ENCODE data around the gene SLC26A8.

The SLC26A8 gene

DNA sequence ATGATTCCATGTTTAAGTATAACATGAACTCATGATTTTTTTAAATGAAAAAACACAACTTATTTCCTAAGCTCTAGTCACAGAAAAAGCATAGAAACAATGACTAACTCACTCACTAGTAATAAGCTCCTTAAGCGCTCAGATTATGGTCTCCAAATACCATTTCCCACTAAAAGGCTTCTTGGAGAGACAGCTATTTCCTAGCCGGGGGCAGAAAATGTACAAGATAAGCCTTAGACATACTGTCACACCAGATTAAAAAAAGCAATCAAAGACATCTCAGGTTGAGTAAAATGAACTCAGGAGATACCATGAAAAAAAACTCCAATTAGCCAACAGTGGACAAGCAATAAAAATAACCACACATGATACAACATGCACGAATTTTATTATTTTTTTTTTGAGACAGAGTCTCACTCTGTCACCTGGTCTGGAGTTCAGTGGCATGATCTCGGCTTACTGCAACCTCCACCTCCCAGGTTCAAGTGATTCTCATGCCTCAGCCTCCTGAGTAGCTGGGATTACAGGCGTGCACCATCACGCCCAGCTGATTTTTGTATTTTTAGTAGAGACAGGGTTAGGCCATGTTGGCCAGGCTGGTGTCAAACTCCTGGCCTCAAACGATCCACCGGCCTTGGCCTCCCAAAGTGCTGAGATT is 118.5 kb downstream of the SLC26A8 start:
- TF ChIP-seq, protein P1, sequence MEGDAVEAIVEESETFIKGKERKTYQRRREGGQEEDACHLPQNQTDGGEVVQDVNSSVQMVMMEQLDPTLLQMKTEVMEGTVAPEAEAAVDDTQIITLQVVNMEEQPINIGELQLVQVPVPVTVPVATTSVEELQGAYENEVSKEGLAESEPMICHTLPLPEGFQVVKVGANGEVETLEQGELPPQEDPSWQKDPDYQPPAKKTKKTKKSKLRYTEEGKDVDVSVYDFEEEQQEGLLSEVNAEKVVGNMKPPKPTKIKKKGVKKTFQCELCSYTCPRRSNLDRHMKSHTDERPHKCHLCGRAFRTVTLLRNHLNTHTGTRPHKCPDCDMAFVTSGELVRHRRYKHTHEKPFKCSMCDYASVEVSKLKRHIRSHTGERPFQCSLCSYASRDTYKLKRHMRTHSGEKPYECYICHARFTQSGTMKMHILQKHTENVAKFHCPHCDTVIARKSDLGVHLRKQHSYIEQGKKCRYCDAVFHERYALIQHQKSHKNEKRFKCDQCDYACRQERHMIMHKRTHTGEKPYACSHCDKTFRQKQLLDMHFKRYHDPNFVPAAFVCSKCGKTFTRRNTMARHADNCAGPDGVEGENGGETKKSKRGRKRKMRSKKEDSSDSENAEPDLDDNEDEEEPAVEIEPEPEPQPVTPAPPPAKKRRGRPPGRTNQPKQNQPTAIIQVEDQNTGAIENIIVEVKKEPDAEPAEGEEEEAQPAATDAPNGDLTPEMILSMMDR (IDR thresholded peaks at IDR 0.05; ENCODE audit: insufficient read depth, low read depth, low read length, missing control alignments), result no peak
- no peak overlapping the region for H3K4me3 ChIP-seq (ENCODE audit: low read depth, low read length)
- DNase-seq (ENCODE audit: low read depth), result no peak

DNA sequence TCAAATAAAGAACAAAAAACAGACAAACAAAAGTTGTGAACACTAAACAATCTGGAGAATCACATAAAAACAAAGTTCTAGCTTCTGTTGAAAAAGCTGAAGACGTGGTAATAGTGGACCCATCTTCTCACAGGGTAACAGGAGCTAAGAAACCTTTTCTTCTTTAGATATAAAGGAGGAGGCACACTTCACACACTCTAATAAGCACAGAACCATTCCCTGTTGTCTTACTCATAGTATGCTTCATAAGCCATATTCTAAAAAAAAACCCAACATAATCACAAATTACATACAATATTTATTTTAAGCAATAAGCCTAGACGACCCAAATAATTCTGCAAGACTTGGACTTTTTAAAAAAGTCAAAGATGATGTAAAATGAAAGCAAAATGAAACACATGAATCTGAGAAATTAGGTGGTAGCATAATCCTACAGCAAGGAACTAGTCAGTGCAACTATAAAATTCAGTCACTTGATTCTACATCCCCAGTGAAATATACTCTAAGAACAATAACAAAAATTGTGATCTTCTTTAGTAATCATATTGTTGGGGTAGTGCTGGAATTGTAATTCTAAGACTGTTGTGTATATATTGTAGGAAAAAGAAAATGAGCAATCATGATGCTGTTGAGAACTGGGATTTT is 119.2 kb downstream of the SLC26A8 start:
- DNase-seq (ENCODE audit: low read depth), result no peak
- TF ChIP-seq, protein P1 (IDR thresholded peaks at IDR 0.05; ENCODE audit: insufficient read depth, low read depth, low read length, missing control alignments), result no peak
- no peak overlapping the region for H3K4me3 ChIP-seq (ENCODE audit: low read depth, low read length)

DNA sequence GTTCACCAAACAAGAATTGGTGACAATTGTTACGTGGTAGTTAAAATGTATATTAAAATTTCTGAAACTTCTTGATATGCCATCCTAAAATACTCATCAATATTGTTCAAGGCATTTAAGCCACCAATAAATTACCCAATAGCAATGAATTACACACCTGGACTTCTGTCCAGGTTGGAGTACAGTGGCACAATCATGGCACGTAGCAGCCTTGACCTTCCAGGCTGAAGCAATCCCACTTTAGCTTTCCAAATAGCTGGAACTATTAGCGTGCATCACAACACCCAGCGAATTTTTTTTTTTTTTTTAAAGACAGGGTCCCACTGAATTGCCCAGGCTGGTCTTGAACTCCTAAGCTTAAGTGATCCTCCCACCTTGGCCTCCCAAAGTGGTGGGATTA is 120.8 kb downstream of the SLC26A8 start:
- TF ChIP-seq, protein P1 (IDR thresholded peaks at IDR 0.05; ENCODE audit: insufficient read depth, low read depth, low read length, missing control alignments), result no peak
- no peak for DNase-seq (ENCODE audit: low read depth)
- H3K4me3 ChIP-seq (ENCODE audit: low read depth, low read length), result no peak overlapping the region

DNA sequence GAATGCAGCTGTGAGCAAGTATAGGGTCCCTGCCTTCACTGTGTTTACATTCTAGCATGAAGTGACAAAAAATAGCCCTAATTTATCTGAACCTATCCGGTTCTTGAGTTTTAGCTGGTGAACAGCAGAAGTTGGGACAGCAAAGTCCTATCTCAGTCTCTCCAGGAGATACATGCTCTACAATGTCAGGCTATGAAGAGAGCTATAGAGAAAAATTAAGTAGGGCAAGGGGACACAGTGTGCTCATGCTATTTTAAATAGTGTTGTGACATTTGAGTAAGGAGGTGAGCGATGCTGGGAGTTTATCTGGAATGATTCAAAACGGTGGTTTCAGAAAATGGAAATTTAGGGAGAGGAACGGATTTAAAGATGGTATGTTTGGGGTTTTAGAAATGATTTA is 124.0 kb downstream of the SLC26A8 start:
- no peak overlapping the region for H3K4me3 ChIP-seq (ENCODE audit: low read depth, low read length)
- TF ChIP-seq, protein P1 (IDR thresholded peaks at IDR 0.05; ENCODE audit: insufficient read depth, low read depth, low read length, missing control alignments), result no peak
- no peak for DNase-seq (ENCODE audit: low read depth)

DNA sequence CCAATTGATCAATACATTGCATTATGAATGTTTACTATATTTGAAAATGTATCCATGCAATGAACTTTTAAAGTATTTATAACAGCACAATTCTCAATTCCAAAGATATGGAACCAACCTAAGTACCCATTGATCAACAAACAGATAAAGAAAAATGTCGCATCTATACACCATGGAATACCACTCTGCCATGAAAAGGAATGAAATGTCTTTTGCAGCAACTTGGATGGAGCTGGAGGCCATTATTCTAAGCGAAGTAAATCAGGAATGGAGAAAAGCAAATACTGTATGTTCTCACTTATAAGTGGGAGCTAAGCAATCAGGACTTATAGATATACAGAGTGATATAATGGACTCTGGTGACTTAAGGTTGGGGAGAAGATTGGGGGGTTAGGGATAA is 126.4 kb downstream of the SLC26A8 start:
- H3K4me3 ChIP-seq (ENCODE audit: low read depth, low read length), result no peak overlapping the region
- DNase-seq (ENCODE audit: low read depth), result no peak
- TF ChIP-seq, protein P1 (IDR thresholded peaks at IDR 0.05; ENCODE audit: insufficient read depth, low read depth, low read length, missing control alignments), result no peak

DNA sequence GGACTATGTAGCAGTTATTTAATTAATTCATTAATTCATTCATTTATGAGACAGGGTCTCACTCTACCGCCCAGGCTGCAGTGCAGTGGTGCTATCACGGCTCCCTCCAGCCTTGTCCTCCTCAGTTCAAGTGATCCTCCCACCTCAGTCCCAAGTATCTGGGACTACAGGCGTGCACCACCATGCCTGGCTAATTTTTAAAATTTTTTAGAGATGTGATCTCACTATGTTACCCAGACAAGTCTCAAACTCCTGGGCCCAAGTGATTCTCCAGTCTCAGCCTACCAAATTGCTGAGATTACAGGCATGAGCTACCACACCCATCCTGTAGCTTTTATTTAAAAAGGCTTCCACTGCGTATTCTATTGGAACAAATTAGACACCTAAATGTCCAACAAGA is 127.0 kb downstream of the SLC26A8 start:
- TF ChIP-seq, protein P1 (IDR thresholded peaks at IDR 0.05; ENCODE audit: insufficient read depth, low read depth, low read length, missing control alignments), result no peak
- DNase-seq (ENCODE audit: low read depth), result no peak
- H3K4me3 ChIP-seq (ENCODE audit: low read depth, low read length), result no peak overlapping the region

DNA sequence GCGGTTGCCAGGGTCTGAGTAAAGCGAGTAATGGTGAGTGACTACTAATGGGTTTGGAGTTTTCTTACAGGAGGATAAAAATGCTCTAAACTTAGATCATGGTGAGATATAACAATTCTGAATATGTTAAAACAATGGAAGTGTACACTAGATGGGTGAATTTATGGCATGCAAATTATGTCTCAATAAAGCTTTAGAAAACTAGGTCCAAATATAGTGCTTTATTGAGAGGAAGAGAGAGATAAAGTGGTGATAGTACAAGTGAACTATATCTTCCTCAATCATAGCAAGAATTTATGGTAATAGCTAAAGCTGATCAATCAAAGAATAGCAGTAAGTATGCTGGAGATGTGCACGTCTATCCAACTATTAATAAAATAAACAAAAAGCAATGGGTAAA is 127.4 kb downstream of the SLC26A8 start:
- no peak for DNase-seq (ENCODE audit: low read depth)
- TF ChIP-seq, protein P1 (IDR thresholded peaks at IDR 0.05; ENCODE audit: insufficient read depth, low read depth, low read length, missing control alignments), result no peak

More for the DNA sequence above, 127.4 kb downstream of the SLC26A8 start:
- no peak overlapping the region for H3K4me3 ChIP-seq (ENCODE audit: low read depth, low read length)
